ENCODE measurements around the gene CENATAC.
A peak's percentile ranks its signal among the peaks of the same experiment; 100 is the strongest.
"Not testable (repeated sequence)": the region's sequence is repeated elsewhere in the genome, so short reads cannot be mapped to it uniquely, and the experiment has no call there.

The CENATAC gene

DNA sequence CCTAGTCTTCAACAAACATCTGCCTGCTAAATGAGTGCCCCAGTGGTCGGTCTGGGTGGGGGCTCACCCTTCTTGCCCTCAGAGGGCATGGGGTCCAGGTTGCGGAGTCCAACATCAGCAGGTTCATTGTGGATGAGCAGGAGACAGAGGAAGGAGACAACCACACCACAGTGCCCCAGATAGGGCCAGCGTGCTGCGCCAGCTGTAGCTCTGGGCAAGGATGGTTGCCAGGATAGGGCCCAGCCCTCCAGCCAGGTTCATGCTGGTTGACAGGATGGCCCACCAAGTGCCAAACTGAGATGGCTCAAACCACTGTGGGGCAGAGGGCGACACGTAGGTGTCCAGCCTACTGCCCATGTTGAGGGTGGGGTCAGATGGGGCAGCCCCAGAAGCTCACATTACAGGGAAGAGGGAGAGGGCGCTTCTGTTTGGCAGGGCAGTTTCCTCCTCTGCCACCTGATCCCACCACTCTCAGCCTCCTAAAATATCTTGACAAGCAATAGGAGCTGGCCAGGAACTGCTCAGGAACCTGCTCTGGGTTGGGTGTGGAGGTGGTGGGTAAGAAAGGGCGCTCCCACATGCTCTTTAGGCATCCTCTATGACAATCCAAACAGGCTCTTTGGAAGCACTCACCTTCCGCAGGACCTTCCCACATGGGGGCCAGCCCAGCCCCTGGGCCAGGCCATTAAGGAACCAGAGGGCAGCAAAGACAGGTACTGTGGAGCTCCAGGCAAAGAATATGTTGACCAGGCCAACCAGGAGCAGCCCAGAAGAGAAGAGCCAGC, 29.8 kb downstream of the CENATAC start:
- DNase-seq, result no peak

DNA sequence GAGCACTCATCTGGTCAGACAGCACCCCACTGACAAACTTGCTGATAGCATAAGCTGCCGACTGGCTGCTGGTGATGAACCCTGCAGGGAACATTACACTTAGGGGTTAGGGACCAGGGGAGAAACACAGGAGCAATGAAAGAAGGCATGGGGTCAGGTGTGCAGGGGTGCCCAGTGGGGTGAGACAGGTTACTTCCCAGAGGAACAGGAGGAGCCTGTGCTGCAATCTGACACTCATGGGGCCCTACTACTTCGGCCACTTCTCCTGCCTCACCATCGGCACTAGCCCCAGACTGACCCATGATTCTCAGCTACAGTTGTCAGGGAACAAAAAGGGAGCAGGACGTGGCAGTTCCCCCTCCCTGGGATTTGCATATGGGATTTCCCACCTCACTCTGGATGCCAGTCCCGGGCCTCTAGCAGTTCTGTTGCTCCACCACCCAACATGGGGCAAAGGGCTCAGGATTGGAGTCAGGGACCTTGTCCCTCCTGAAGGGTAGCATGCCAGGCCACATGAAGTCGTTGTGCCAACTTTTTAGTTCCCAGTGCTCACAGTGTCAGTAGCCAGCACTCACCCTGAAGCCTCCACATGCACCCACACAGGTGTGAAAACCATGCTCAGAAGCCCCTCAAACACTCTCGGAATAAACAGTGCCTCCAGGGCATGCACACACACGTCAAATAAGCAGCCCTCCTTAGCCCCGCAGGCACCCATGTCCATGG, 30.6 kb downstream of the CENATAC start:
- DNase-seq, result no peak

DNA sequence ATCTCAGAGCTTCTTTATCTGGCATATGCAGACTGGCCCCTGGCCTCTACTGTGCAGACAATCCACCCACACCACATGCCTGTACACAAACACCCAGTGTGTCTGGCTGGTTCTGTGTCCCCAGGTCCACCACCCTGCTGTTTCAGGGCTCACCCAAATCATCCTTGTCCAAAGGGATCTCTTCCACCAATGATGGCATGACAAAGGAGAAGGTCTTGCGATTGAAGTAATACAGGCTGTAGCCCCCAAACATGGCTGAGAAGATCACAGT, 31.1 kb downstream of the CENATAC start:
- DNase-seq, result no peak

DNA sequence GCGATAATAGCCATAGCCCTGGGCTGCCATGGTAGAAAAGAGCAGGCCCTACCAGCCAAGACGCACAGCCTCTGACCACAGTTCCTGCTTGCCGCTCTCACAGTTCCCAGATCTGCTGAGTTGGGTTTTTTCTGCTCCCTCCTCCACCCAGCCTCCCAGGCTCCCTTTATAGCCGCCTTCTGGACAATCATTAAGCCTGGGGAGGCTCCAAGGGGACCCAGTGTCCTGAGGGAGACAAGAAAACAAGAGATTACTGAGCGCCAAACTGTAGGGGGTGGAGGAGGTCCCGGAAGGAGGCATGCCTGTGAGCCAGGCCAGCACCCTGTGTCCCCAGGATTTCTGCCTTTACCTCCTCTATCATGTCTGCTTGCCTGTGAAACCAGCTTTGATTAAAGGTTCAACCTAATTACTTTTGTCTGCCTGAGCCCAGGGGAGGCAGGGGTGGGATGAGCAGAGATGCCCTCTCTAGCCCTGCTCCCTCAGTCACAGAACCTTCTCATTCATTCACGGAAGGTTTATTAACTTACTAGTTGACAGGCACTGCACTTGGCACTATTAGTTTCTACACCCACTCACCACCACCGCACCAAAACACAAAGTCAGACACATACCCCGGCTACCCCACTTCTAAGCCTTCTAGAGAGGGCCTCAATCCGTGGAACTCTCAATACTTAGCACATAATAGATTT, 31.5 kb downstream of the CENATAC start:
- no peak for DNase-seq

DNA sequence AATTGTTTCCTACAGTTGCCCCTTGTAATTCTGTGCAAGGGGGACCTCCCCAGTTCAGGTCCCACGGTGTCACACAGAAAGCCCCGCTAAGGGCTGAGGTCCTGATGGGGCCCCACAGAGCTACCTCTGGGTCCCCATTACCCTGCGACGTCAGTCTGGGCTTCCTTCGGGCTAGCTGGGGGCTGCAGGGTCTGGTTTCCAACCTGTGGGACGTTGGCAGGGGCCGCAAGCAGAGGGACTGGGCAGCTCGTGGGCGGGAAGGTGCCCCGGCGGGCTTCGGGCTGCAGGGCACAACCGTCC, 32.0 kb downstream of the CENATAC start:
- no peak for DNase-seq

DNA sequence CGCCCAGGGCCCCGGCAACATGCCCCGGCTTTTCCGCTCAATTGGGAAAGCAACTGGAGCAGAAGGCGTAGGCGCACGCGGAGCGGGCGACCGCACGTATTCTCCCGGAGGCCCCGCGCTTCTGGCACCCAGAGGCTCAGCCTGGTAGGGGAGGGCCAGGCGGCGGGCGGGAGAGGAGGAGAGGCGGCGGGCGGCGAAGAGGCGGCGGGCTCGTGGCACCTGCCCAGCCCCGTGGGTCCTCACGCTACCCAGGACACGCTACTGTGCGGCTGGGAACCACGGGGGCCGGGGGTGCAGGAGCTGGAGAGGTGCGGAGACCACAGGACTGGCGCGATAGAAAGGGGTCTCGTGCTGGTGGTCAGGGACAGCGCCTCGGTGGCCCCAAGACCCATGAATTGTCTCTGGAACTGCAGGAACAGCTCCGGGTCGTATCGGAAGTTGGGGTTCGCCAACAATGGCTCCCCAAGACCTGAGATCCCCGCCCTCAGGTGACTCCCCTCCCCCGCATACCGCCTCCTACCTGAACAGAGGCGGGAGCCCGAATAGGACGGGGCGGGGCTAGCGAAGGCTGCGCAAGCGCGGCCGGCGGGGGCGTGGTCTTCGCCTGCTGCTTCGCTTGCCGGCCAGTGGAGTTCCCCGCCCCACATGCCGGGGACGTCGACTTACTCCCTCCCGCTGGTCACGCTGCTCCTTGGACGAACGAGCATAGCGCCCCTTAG, 32.5 kb downstream of the CENATAC start, which contains the start of gene SLC37A4:
Gene SLC37A4 (minus strand): TSS at position 549 of the 719 bp plus-strand sequence.
- DNase-seq, result peak; percentile 99 to 100

DNA sequence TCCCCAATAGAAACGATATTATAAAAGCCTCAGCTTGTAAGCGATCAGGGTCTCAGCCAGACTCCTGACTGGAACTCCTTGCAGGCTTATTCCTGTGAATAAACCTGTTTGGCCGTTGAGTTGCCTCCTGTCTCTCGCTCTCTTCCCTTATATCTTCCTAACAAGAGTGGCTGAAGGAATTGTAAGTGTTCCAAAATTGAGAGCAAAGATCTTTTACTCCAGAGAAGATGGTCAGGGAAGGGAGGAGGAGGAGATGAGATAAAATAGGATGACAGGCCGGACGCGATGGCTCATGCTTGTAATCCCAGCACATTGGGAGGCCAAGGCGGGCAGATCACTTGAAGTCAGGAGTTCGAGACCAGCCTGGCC, 34.0 kb downstream of the CENATAC start:
- no peak for DNase-seq

DNA sequence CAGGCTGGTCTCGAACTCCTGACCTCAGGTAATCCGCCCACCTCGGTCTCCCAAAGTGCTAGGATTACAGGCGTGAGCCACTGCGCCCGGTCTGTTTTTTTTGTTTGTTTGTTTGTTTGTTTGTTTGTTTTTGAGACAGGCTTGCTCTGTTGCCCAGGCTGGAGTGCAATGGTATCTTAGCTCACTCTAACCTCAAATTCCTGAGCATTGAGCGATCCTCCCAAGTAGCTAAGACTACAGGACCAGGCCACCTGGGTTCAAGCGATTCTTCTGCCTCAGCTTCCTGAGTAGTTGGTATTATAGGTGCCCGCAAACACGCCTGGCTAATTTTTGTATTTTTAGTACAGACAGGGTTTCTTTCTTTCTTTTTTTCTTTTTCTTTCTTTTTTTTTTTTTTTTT, 35.5 kb downstream of the CENATAC start:
- not testable (repeated sequence) for DNase-seq

DNA sequence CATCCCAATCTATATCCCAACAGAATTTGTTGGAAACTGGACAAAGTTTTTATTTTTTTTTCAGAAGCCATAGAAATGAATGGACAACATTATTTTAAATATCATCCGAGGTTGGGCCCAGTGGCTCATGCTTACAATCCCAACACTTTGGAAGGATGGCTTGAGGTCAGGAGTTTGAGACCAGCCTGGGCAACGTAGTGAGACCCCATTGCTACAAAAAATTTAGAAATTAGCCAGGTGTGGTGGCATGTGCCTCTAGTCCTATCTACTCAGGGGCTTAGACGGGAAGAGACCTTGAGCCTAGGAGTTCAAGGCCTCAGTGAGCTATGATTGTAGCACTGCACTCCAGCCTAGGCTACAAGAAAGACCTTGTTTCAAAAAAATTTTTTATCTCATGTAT, 36.9 kb downstream of the CENATAC start:
- no peak for DNase-seq

DNA sequence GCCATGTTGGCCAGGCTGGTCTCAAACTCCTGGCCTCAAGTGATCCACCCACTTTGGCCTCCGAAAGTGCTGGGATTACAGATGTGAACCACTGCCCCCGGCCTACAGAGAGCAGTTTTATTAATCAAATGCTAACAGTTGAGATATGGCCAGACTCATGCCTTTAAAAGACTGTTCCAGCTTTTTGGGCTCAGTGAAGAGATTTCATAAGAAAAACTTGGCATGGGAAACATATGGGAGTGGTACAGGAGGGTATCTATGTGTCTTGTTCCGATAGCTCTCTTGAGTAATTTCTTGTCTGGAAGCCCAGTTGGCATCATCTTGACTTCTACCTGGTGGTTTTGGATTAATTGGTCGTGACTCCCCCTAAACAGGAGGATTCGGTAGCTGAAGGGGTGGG, 40.9 kb downstream of the CENATAC start:
- no peak for DNase-seq

DNA sequence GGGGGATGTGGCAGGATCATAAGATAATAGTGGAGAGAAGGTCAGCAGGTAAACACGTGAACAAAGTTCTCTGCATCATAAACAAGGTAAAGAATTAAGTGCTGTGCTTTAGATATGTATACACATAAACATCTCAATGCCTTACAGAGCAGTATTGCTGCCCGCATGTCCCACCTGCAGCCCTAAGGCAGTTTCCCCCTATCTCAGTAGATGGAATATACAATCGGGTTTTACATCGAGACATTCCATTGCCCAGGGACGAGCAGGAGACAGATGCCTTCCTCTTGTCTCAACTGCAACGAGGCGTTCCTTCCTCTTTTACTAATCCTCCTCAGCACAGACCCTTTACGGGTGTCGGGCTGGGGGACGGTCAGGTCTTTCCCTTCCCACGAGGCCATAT, 41.5 kb downstream of the CENATAC start:
- DNase-seq, result not testable (repeated sequence)

DNA sequence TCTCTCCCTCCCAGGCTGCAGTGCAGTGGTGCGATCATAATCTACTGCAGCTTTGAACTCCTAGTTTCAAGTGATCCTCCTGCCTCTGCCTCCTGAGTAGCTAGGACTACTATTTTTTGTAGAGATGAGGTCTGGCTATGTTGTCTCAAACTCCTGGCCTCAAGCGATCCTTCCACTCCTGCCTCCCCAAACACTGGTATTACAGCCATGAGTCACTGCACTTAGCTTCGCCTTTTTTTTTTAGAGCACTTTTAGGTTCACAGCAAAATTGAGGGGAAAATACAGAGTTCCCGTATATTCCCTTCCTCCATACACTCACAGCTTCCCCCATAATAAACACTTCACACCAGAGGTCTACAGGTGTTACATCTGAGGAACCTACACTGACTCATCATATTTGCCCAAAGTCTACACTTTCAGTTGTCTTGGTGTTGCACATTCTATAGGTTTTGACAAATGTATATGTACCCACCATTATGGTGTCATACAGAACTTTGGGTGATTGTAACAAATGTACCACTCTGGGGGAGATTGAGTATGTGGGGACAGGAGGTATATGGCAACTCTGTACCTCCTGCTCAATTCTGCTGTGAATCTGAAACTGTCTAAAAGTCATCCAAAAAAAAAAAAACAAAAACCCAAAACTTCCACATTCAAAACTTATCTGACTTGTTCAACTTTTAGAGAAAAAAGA, 44.0 kb downstream of the CENATAC start:
- DNase-seq, result no peak

DNA sequence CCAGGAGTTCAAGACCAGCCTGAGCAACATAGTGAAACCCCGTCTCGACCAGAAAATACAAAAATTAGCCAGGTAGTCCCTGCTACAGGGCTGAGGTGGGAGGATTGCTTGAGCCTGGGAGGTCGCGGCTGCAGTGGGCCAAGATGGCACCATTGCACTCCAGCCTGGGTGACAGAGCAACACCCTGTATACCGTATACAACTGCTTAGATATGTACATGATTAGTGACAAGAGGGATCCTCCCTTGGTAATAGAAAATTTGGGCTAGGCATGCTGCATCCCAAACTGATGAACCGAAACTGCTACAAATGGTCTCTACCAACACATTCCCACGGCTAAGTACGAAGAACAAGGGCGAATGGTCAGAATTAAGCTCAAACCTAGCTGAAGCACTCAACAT, 45.0 kb downstream of the CENATAC start:
- no peak for DNase-seq

DNA sequence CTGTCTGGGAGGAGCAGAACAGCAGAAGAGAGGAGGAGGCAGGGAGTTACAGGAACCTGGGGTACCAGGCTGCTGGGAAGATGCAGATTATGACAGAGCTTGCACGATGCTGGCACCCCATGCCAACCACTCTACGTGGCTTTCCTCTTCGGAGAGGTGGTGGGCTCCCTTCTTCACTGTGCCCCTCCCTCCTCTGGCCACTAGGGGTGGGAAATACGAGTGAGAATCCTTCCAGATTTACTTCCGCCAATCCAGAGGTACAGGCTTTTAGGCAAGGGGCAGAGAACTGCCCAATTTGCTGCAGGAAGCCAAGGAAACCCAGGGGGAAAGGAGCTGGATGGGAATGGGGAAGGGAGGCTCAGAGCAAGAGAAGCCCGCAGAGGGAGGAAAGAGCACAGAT, 46.8 kb downstream of the CENATAC start:
- DNase-seq, result no peak

DNA sequence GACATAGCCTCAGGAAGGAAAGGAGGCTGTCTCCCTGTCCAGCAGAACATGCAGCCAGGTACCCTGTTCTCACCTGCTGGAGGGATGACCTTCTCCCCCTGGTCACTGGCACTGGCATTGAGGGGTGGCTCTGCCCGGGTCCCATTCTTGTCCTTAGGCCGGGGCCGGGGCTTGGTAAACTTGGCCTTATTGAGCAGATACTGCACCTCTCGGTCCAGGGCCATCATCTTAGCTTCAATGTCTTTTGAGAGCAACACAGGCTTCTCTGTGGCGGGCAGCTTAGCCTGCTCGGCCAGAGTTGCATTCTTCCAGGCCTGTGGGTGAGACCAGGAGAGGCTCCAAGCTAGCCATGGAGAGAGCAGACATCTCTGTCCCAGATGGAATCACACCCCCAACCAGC, 48.6 kb downstream of the CENATAC start:
- DNase-seq, result no peak

DNA sequence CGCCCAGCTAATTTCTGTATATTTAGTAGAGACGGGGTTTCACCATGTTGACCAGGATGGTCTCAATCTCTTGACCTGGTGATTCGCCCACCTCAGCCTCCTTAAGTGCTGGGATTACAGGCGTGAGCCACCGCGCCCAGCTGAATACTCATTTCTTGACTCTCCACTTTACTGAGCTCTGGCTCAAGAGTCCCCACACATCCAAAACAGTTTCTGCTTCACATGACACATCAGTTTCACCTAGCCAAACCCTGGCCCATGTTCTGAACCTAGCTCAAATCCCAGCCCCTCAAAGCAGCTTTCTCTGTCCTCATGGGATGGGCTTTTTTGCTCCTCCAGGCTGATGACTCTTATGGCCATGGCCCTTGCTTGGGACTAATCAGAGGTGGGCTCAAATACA, 49.3 kb downstream of the CENATAC start:
- DNase-seq, result no peak

DNA sequence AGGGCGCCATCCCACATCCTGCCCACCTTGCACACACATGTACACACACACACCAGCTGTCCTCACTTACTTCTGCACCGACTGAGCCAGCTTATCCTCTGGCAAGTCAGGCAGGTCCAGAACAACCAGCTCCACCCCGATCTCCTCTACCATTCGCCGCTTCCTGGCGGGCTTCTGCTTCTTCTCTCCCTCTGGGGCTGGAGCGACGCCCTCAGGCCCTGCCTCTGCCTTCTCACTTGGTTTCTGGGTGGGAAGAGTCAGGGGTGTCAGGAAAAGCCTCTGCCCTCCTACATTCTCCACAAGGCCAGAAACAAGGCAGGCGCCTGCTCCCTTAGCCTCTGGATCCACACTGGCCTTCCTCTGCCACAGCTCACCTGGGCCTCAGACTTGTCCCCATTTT, 50.7 kb downstream of the CENATAC start:
- no peak for DNase-seq

DNA sequence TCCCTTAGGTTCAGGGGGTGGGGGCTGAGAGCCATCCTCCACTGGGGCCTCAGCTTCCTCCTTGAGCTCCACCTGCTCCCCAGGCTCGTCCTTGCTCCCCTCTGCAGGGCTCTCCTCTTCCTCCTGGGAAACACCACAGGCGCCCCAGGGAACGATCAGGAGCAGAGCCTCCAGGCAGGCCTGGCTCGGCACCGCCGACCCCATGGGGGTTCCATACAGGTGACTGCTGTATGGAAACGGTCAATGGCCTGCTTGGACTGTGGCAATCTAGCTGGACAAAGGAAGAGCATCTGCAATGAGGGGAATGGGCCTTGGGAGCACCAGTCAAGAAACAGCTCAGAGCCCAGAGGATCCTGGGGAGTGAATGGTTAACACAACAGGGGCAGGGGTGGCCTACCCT, 51.1 kb downstream of the CENATAC start:
- no peak for DNase-seq

DNA sequence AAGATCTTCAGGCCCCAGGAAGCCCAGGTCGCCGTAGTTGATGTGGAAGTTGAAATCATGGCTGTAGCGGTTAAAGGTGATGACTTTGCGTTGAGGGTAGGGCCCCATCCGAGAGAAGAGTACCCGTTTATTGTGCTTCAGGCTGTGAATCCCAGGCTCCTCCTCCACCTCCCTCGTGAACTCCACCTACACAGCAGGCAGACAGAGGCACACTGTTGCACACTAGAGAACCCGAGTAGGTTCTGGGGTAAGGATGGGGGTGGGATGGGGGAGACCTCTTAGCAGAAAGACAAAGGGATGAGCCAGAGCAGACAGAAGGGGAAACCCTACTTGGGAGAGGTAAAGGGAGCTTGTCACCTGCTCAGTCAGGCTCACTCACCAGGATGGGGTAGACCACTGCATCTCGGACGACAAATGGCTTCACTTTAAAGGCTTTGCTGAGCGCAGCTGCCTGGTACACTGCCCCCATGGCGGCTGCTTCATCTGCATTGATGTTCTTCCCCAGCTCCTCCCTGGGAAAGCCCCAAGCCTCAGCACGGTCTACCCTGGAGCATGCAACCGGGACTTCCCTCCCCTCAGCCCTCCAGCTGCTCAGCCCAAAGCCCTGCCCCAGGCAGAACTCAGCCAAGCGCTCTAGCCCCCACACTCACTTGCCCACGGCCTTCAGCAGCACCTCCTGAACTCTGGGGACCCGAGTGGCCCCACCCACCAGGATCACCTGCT, 53.7 kb downstream of the CENATAC start:
- peak; percentile 23 to 35 for DNase-seq

DNA sequence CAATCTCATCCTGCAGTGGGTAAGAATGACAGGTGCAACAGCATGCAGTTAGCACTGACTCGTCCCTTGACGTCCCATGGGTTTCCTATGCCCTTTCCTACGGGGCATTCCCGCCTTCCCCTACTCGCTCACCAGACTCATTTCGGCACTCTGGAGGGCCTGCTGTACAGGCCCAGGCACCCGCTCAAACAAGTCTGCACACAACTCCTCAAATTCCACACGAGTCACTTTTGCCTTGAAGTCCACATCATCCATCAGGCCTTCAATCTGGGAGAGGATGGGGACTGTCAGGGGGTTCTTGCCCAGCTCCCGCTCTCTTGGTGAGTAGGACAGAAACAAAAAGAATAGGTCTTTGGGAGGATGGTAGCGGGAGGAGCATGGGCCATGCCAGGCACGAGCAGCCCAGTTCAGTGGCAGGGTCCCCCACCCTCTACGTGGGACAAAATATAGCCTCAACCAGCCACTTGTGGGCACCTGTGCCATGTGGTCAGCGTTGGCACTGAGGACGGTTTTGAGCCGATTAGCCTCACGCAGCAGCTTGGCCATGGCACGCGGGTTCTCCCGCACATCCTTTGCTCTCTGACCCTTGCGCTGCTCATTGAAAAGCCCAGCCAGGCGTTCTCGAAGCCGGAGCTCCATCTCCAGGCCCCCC, 54.4 kb downstream of the CENATAC start:
- DNase-seq, result no peak

DNA sequence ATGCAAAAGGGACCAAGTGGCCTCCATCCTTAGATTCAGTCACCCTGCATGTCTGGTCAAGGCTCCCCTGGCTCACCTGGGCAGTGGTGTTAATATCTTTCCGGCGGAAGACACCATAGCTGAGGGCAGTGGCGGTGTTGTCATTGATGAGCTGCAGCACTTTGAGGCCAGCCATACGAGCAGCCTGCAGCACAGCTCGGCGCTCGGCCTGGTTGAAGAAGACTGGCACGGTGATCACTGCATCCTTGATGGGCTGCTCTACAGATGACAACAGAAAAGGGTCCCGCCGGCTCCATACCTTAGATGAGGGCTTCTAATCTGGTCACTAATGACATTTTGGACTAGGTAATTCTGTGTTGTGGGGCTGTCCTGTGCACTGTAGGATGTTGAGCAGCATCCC, 56.5 kb downstream of the CENATAC start:
- DNase-seq, result no peak

DNA sequence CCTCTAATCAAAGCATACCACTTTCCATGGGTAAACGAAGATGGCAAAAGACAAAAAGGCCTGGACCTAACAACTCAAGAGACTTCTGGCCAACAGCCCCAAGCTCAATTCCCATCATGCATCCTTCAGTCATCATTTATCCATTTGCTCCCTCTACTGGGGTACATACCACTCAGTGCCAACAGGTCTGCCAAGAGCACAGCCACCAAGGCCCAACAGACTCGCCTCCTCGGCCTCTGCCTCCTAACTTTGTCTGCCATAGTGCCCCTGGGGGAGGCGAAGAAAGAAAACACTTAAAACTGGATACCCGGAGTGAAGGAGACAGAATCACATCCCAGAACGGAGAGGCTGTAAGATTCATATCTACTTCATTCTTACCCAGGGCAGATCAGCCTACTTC, 58.0 kb downstream of the CENATAC start:
- no peak for DNase-seq
